ENCODE results near the gene CFAP107. TPM values are rescaled to one million over a fixed set of nuclear protein-coding genes. Genes with fewer than 3 reads are reported as not detected.

CFAP107 gene
- total and polyA plus RNA-seq, 2 of the 13 experiments (the other 11 are each of a cell fraction or from before 2014, with no cell fraction given): not detected

GRCh38 chr1:12756273-12756672 lies 10.3 kb downstream of the CFAP107 start:
- ATAC-seq (no peak), DNase-seq (ENCODE audit: low spot score) (no peak), FAIRE-seq (no peak)
- in situ Hi-C loops (cut with HindIII; ENCODE audit: extremely low pct_ligation_motif_present, low pct_unique_long_range_greater_than_20kb) (no loop called here), intact Hi-C loops (cut with micrococcal nuclease; ENCODE audit: unreplicated experiment) (no loop called here)
- H3K4me3 ChIP-seq (replicated peaks in 1 of 3; ENCODE audit: insufficient read depth in 1 of 3, low read depth in 2 of 3, low read length in 3 of 3): no peak overlapping the region
- WGBS (ENCODE audit: low lambda C conversion rate): 0% methylated on average over 1 of the region's 2 CpGs
- no peak overlapping the region for H3K9ac ChIP-seq (ENCODE audit: insufficient read depth, low read depth, low read length)
- POLR2A ChIA-PET: no interaction called here
- BruUV-seq (replicated peaks): no TSS peak
- H3K4me2 ChIP-seq (ENCODE audit: low read depth, low read length): no peak overlapping the region
- no peak overlapping the region for H2AFZ ChIP-seq (ENCODE audit: low read length)
- H3K9me3 ChIP-seq (ENCODE audit: low read length): no peaks in the 10 kb centered on the region
- no peaks in the 10 kb centered on the region for H3K36me3 ChIP-seq (replicated peaks in 1 of 2; ENCODE audit: control insufficient read depth in 1 of 2, insufficient read depth in 2 of 2, low read length in 2 of 2)
- peaks cover 0 to 35% of the 10 kb centered on the region in 2 experiments; a peak in 2 of 5 replicates for H3K27me3 ChIP-seq (ENCODE audit: control insufficient read depth in 1 of 2, insufficient read depth in 2 of 2, low read length in 2 of 2)
- no peaks in the 10 kb centered on the region for H4K20me1 ChIP-seq (ENCODE audit: insufficient read depth, low read length)
- H3K27ac ChIP-seq (ENCODE audit: extremely low read length, insufficient read depth, low read length): no peak overlapping the region
- no peaks in the 10 kb centered on the region for H3K4me1 ChIP-seq (ENCODE audit: insufficient read depth, low read length)
- H3K79me2 ChIP-seq (ENCODE audit: insufficient read depth, low read length): no peaks in the 10 kb centered on the region
- no peak for TF ChIP-seq PCBP1 (IDR thresholded peaks at IDR 0.05; ENCODE audit: borderline replicate concordance, low read depth, low read length)
- CTCF ChIA-PET (ENCODE audit: low intra/inter-chr PET ratio, low total read pairs): no interaction called here

- H3K27me3 ChIP-seq (ENCODE audit: control insufficient read depth in 1 of 2, insufficient read depth in 2 of 2, low read length in 2 of 2): peaks cover 0 to 35% of the 10 kb centered on the region in 2 experiments; a peak in 2 of 5 replicates
- H3K79me2 ChIP-seq (ENCODE audit: insufficient read depth, low read length): no peaks in the 10 kb centered on the region
- no peak overlapping the region for H3K4me3 ChIP-seq (replicated peaks in 1 of 3; ENCODE audit: insufficient read depth in 1 of 3, low read depth in 2 of 3, low read length in 3 of 3)
- no peak overlapping the region for H3K4me2 ChIP-seq (ENCODE audit: low read depth, low read length)
- no peak for FAIRE-seq
- DNase-seq (ENCODE audit: low spot score): no peak
- H4K20me1 ChIP-seq (ENCODE audit: insufficient read depth, low read length): no peaks in the 10 kb centered on the region
- no peaks in the 10 kb centered on the region for H3K36me3 ChIP-seq (replicated peaks in 1 of 2; ENCODE audit: control insufficient read depth in 1 of 2, insufficient read depth in 2 of 2, low read length in 2 of 2)
- POLR2A ChIA-PET: no interaction called here
- no peak overlapping the region for H2AFZ ChIP-seq (ENCODE audit: low read length)
- CTCF ChIA-PET (ENCODE audit: low intra/inter-chr PET ratio, low total read pairs): no interaction called here
- no peak overlapping the region for H3K27ac ChIP-seq (ENCODE audit: extremely low read length, insufficient read depth, low read length)
- intact Hi-C loops (cut with micrococcal nuclease; ENCODE audit: unreplicated experiment): no loop called here
- no peaks in the 10 kb centered on the region for H3K9me3 ChIP-seq (ENCODE audit: low read length)
- WGBS (ENCODE audit: low lambda C conversion rate): 12% methylated on average over 6 of the region's 6 CpGs
- no peak overlapping the region for H3K9ac ChIP-seq (ENCODE audit: insufficient read depth, low read depth, low read length)
- no TSS peak for BruUV-seq (replicated peaks)
- in situ Hi-C loops (cut with HindIII; ENCODE audit: extremely low pct_ligation_motif_present, low pct_unique_long_range_greater_than_20kb): no loop called here
- no peaks in the 10 kb centered on the region for H3K4me1 ChIP-seq (ENCODE audit: insufficient read depth, low read length)
- ATAC-seq: no peak
- TF ChIP-seq ATF7-NPFF (CRISPR knock-in tag; IDR thresholded peaks at IDR 0.05; ENCODE audit: low read depth) (no peak), ZSCAN29 (CRISPR knock-in tag; conservative IDR thresholded peaks at IDR 0.05) (no peak), TFDP2 (CRISPR knock-in tag; IDR thresholded peaks at IDR 0.05) (no peak), REPIN1 (CRISPR knock-in tag; IDR thresholded peaks at IDR 0.05; ENCODE audit: borderline replicate concordance, low read depth) (no peak), TARDBP (CRISPR knock-in tag; IDR thresholded peaks at IDR 0.05) (no peak), TERF1 (CRISPR knock-in tag; IDR thresholded peaks at IDR 0.05) (no peak), ZFP36 (IDR thresholded peaks at IDR 0.05; ENCODE audit: borderline replicate concordance, low read depth, low read length, partially characterized antibody) (no peak), SMAD1 (CRISPR knock-in tag; IDR thresholded peaks at IDR 0.05; ENCODE audit: borderline replicate concordance, low read depth) (no peak), ZNF761 (CRISPR knock-in tag; conservative IDR thresholded peaks at IDR 0.05) (no peak), JDP2 (CRISPR knock-in tag; IDR thresholded peaks at IDR 0.05; ENCODE audit: borderline replicate concordance) (no peak), TAF15 (IDR thresholded peaks at IDR 0.05; ENCODE audit: low read depth, low read length, poor library complexity, severe bottlenecking) (no peak), ZNF576 (CRISPR knock-in tag; IDR thresholded peaks at IDR 0.05) (no peak), KDM2A (CRISPR knock-in tag; IDR thresholded peaks at IDR 0.05; ENCODE audit: borderline replicate concordance, low read depth) (no peak), ZNF496 (CRISPR knock-in tag; IDR thresholded peaks at IDR 0.05; ENCODE audit: insufficient replicate concordance) (no peak), CEBPG (CRISPR knock-in tag; IDR thresholded peaks at IDR 0.05) (no peak)
Observed at GRCh38 chr1:12756768-12757413, 10.9 kb downstream of the CFAP107 start.
